HAP-1 (cell line): ENCODE data around the gene TIMP1.

Experiments
- DNase-seq, 2 experiments: peaks; one replicate each; pipeline ENCODE4 v3.0.0-alpha.2; 2016 to 2020; ENCODE audit warnings: low spot score in 2 of 2
- H3K27me3 ChIP-seq: fragments of 250-450 bp; sonication (Bioruptor Pico); 2 replicates; pipeline ENCODE4 v1.5.1; 2020; ENCODE audit warnings: low read depth, mild to moderate bottlenecking, moderate library complexity
- H3K36me3 ChIP-seq: fragments of 250-450 bp; sonication (Bioruptor Pico); replicated peaks from 2 replicates; pipeline ENCODE4 v1.5.1; 2020; ENCODE audit warnings: mild to moderate bottlenecking
- H3K4me1 ChIP-seq: fragments of 250-450 bp; sonication (Bioruptor Pico); 2 replicates; pipeline ENCODE4 v1.5.1; 2020; ENCODE audit warnings: mild to moderate bottlenecking
- H3K4me3 ChIP-seq: fragments of 250-450 bp; sonication (Bioruptor Pico); 2 replicates; pipeline ENCODE4 v1.5.1; 2020; ENCODE audit warnings: mild to moderate bottlenecking, moderate library complexity
- H3K9me3 ChIP-seq: fragments of 250-450 bp; sonication (Bioruptor Pico); 2 replicates; pipeline ENCODE4 v1.5.1; 2020; ENCODE audit warnings: mild to moderate bottlenecking, moderate library complexity
- in situ Hi-C: fragments of 300-500 bp; cut with MboI; formaldehyde crosslinking; loops from 3 replicates; pipeline ENCODE4 v1.14.3; 2020; ENCODE audit warnings: low sequenced_read_pairs, inconsistent platforms, mixed read lengths

The TIMP1 gene

DNA sequence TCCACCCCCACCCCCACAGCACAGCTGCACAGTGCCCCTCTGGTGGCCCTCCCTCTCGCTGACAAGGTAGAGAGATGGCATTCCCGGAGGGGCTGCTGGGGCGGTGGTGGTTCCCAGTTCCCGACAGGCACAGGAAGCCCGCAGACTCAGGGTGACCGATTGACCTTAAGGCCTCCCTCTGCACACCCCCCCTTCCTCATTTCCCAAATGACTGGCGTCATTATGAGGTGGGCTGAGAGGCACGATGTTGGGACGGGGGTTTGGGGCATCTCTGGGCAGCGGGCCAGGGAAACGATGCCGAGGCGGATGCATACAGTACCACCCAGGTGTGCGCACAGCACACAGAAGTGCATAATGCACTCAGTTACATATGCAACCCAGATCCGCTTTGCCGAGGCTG is 3.5 kb upstream of the TIMP1 start:
- no peak overlapping the region for H3K4me3 ChIP-seq
- H3K36me3 ChIP-seq: no peaks in the 10 kb centered on the region
- H3K9me3 ChIP-seq: no peaks in the 10 kb centered on the region
- DNase-seq: no peak
- peaks cover 3% of the 10 kb centered on the region; the same call in 1 of the 2 replicates for H3K4me1 ChIP-seq
- H3K27me3 ChIP-seq: no peaks in the 10 kb centered on the region
- in situ Hi-C loops: no loop called here

DNA sequence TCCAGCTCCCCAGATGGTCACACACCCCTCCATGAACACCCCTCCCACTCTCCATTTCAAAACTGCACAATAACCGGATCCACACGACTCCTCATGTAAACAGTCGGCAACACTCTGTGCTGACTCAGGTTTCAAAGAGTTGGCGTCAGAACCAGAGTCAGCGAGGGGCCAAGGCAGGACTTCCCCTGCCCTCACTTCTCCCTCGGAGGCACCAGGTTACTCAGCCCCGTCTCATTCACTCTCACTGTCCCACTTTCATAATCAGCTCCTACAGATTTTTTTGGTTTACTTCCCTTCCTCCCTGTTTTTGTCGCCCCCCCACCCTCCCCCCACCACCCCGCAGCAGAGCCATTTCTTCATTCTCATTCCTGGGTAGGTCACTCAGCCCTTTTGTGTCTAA is 2.7 kb upstream of the TIMP1 start:
- H3K4me1 ChIP-seq: peaks cover 3% of the 10 kb centered on the region; the same call in 1 of the 2 replicates
- in situ Hi-C loops: no loop called here
- DNase-seq: no peak
- H3K4me3 ChIP-seq: no peak overlapping the region
- H3K9me3 ChIP-seq: no peaks in the 10 kb centered on the region
- peaks cover 1% of the 10 kb centered on the region for H3K36me3 ChIP-seq
- no peaks in the 10 kb centered on the region for H3K27me3 ChIP-seq

DNA sequence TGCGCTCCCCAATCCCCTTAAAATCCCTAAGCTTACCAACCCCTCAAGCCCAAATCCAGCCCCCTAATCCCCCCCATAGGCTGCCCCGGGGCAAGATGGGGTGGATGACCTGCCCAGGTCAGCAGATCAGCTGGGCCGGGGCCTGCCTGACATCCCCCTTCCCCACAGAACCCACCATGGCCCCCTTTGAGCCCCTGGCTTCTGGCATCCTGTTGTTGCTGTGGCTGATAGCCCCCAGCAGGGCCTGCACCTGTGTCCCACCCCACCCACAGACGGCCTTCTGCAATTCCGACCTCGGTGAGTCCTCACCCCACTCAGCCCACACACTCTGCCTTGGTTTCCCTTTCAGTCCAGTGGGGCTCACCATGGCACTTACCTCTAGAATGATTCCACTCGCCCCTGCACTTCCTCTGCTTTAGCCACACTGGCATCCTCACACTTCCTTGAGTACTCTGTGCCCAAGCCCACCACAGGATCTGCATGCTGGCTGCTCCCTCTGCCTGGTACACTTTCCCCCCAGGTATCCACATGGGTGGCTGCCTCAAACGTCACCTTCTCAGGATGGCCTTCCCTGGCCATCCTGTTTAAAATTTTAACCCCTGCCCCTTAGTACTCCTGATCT is 1.1 kb downstream of the TIMP1 start:
- Histone ChIP-seq H3K36me3 (peaks cover 16% of the 10 kb centered on the region), H3K4me3 (no peak overlapping the region), H3K27me3 (no peaks in the 10 kb centered on the region), H3K4me1 (peaks cover 3% of the 10 kb centered on the region; the same call in 1 of the 2 replicates), H3K9me3 (no peaks in the 10 kb centered on the region)
- in situ Hi-C loops: no loop called here
- DNase-seq: no peak

DNA sequence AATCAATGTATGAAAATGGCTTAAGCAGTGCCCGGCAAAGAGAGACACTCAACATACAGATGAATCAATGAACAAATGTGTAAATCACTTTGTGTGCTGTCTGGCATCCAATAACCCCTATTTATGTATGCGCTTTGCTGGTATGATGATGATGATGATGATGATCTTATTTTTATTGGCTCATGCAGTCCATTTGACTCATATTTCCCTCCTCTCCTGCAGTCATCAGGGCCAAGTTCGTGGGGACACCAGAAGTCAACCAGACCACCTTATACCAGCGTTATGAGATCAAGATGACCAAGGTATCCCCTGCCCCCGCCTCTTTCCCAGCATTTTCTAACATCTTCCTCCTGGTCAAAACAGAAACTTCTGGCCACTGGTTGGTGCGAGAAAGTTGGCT is 2.5 kb downstream of the TIMP1 start:
- in situ Hi-C loops: no loop called here
- no peak overlapping the region for H3K4me3 ChIP-seq

DNA sequence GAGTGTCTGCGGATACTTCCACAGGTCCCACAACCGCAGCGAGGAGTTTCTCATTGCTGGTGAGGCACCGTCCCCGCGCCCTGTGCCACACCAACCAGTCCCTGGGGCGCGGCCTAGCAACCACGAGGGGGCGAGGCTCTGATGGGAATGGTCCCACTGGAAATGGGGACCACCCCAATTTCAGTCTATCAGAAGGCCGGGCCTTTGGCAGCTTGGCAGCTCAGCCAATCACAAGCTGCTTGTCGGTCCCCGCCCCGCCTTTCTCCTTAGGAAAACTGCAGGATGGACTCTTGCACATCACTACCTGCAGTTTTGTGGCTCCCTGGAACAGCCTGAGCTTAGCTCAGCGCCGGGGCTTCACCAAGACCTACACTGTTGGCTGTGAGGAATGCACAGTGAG is 3.0 kb downstream of the TIMP1 start:
- Histone ChIP-seq H3K4me1 (peaks cover 3% of the 10 kb centered on the region; the same call in 1 of the 2 replicates), H3K36me3 (peaks cover 16% of the 10 kb centered on the region), H3K4me3 (no peak overlapping the region), H3K27me3 (no peaks in the 10 kb centered on the region), H3K9me3 (no peaks in the 10 kb centered on the region)
- in situ Hi-C loops: no loop called here
- DNase-seq: no peak

More for the DNA sequence above, 2.5 kb downstream of the TIMP1 start:
- Histone ChIP-seq H3K27me3 (no peaks in the 10 kb centered on the region), H3K4me1 (peaks cover 3% of the 10 kb centered on the region; the same call in 1 of the 2 replicates), H3K9me3 (no peaks in the 10 kb centered on the region), H3K36me3 (peaks cover 16% of the 10 kb centered on the region)
- DNase-seq: no peak

DNA sequence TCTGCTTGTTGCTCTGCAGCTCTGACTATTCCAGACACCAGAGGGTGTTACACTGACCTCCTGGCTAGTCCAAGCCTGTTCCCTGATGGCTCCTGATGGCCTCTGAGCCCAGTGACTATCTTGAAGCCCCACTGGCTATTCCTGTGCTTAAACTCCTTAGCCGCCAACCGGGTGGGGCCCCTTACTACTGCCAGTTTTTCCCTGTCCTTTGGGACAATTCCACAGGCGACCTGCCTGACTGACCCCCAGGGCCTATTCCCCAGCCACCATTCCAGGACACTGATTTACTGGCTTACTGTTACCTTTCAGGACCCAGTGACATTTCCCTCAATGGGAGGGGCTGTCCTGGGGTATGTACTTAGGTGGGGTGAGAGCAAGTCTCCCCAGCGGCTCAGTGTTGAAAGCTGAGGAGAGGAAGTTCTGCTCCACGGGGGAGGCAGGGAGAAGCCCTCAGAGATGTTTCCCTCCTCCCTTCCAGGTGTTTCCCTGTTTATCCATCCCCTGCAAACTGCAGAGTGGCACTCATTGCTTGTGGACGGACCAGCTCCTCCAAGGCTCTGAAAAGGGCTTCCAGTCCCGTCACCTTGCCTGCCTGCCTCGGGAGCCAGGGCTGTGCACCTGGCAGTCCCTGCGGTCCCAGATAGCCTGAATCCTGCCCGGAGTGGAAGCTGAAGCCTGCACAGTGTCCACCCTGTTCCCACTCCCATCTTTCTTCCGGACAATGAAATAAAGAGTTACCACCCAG is 4.0 kb downstream of the TIMP1 start:
- Histone ChIP-seq H3K9me3 (no peaks in the 10 kb centered on the region), H3K4me3 (no peak overlapping the region), H3K4me1 (peaks cover 3% of the 10 kb centered on the region; the same call in 1 of the 2 replicates), H3K27me3 (no peaks in the 10 kb centered on the region), H3K36me3 (peaks cover 16% of the 10 kb centered on the region)
- in situ Hi-C loops: no loop called here
- DNase-seq: no peak

DNA sequence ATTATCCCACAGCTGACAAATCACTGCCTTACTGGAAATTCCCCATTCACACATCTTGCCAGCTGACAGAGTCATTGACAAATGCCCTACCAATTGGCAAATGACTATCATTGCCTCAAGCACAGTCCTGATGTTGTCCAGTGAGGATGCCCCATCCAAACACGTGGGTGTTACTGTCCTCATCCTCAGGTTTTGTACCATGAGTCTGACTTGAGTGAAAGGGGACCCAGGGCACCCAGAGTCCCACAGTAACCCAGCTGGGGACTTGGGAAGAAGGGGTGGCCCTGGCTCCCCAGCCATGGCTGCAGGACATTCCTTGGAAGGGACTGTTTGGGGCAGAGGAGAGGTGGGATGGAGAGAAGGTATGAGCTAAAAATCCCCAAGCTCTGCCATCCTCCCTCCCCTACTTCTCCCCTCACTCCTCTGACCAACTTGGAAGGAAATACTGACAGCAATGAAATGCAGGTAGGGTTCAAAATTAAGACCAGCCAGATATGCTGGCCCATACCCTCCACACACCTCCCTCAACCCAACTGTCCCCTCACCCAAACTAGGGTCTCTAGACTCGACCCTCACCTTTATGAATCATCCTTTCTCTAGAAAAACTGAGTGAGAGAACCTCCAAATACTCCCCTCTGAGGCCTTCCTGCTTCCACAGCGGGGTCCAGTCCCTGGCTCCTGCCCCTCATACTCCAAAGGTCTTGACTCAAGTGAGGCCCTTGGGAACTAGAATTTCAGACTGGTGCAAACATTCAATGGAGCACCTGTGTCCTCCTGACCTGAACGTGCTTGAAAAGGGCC is 5.1 kb downstream of the TIMP1 start:
- no peaks in the 10 kb centered on the region for H3K4me1 ChIP-seq
- H3K36me3 ChIP-seq: peaks cover 16% of the 10 kb centered on the region
- no peak overlapping the region for H3K4me3 ChIP-seq
- no peak for DNase-seq
- no peaks in the 10 kb centered on the region for H3K9me3 ChIP-seq
- no peaks in the 10 kb centered on the region for H3K27me3 ChIP-seq
- in situ Hi-C loops: no loop called here

DNA sequence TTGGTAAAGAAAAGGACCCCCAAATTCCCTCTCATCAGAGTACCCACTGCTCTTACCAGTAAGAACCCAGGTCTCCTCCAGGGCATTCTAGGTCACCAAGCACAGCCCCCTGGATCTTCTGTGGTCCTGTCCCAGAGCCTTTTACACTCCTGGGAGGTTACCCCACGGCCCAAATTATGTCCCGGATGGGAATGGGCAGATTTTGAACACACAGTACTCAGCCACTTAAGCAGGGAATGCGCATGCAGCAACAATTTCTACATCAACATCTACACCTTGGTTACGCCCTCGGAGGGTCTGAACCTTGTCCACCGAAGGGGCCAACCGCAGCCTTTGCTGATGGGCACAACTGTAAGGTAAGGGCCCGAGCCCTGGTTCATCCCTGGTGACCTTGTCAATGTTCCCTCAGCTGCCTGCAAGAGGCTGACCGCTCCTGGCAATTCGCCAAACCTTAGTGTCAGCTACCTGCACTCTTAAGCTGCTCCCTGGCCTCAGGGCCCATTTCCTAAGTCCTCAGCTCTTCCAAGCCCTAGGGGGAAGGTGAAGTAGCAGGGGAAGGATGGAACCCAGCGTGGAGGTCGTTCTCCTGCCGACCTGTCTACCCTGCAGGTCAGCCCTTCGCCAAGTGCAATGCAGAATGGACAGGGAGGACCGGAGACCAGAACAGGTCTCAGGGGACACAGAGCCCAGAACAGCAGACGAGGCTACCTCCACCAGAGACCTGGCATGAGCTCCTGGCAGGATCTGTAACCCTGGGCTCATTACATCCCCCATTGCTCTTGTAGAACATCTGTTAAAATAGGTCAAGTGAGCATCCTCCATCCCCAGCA is 5.9 kb downstream of the TIMP1 start:
- Histone ChIP-seq H3K4me1 (no peaks in the 10 kb centered on the region), H3K36me3 (peaks cover 16% of the 10 kb centered on the region), H3K4me3 (no peak overlapping the region), H3K9me3 (no peaks in the 10 kb centered on the region), H3K27me3 (no peaks in the 10 kb centered on the region)
- in situ Hi-C loops: no loop called here
- no peak for DNase-seq

DNA sequence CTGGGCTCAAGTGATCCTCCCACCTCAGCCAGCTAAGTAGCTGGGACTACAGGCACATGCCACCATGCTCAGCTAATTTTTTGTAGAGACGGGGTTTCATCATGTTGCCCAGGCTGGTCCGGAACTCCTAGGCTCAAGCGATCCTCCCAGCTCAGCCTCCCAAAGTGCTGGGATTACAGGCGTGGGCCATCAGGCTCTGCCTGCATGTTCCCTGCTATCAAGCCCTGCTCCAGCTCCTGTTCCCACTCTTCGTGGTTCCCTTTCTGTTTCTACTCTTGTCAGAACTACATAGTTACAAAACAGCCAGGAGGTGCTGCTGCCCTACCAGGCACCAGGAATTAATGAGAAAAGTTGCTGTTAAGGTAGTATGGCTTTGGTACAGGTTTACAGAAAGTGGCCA is 8.7 kb downstream of the TIMP1 start:
- Histone ChIP-seq H3K4me1 (no peaks in the 10 kb centered on the region), H3K9me3 (no peaks in the 10 kb centered on the region), H3K27me3 (0 out of 2 replicates have a peak, but pooled peaks cover 2% of the 10 kb centered on the region), H3K36me3 (peaks cover 4% of the 10 kb centered on the region), H3K4me3 (no peak overlapping the region)
- in situ Hi-C loops: no loop called here
- no peak for DNase-seq

DNA sequence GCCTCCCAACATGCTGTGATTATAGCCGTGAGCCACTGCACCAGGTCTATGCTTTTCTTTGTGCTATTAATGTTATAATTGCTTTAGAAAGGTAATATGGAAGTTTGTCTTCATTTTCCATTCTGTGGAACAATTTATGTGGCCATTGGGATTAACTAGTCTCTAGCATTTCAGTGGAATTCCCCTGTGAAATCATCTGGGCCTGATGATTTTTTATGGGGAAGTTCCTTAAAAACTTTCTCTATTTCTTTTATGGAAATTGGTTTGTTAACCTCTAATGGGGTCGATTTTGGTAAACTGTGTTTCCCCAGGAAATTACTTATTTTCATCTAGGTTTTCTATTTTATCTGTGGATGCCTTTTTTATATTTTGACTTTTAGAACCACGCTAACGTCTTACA is 11.3 kb downstream of the TIMP1 start:
- no peaks in the 10 kb centered on the region for H3K36me3 ChIP-seq
- H3K27me3 ChIP-seq: 0 out of 2 replicates have a peak, but pooled peaks cover 8% of the 10 kb centered on the region
- H3K4me3 ChIP-seq: no peak overlapping the region
- DNase-seq: no peak
- H3K9me3 ChIP-seq: 0 out of 2 replicates have a peak, but pooled peaks cover 2% of the 10 kb centered on the region
- H3K4me1 ChIP-seq: no peaks in the 10 kb centered on the region
- in situ Hi-C loops: no loop called here

DNA sequence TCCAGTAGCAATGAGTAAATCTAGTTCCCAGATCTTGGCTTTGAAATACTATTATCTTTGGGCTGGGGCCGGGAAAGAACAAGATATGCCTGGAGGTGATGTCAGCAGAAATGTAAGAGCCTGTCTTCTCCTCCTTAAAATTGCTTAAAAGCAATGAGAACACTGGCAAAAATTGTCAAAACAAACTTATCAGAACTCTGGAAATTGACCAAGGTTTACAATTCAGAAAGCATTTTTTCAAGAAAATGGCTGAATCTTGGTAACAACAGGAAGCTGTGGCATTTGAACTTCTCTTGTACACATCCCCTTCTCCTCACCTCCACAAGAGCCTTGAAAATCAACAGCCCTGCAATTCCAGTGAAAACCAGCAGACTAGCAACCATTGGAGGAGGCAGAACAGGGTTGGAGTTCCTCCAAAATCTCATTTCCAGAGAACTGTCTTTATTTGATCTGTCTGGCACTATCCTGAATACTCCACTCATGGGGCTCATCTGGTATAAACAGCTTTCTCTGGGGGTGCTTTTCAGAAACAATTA is 13.5 kb downstream of the TIMP1 start:
- in situ Hi-C loops: no loop called here
- Histone ChIP-seq H3K36me3 (no peaks in the 10 kb centered on the region), H3K9me3 (0 out of 2 replicates have a peak, but pooled peaks cover 2% of the 10 kb centered on the region), H3K4me1 (no peaks in the 10 kb centered on the region), H3K27me3 (0 out of 2 replicates have a peak, but pooled peaks cover 8% of the 10 kb centered on the region), H3K4me3 (no peak overlapping the region)
- no peak for DNase-seq

DNA sequence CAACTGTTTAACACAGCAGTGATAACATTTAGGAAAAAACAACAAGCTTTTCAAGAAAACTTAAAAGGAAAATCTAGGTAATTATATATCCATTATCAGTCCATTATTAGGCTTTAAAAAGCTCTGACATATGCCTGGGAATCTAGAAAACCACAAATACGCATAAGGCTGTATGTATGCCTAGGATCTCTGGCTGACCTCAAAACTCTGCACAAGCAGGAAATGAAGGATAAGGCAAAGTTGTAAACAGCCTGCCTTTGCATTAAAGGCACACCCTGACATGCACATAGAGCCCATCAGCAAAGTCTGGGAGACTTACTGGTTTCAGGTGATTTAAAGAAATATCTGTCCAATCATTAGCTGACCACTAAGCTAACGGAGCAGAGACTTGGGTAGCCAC is 14.0 kb downstream of the TIMP1 start:
- H3K4me3 ChIP-seq: no peak overlapping the region
- H3K27me3 ChIP-seq: 0 out of 2 replicates have a peak, but pooled peaks cover 8% of the 10 kb centered on the region
- in situ Hi-C loops: no loop called here
- DNase-seq: no peak
- H3K36me3 ChIP-seq: no peaks in the 10 kb centered on the region
- 0 out of 2 replicates have a peak, but pooled peaks cover 2% of the 10 kb centered on the region for H3K9me3 ChIP-seq
- no peaks in the 10 kb centered on the region for H3K4me1 ChIP-seq

DNA sequence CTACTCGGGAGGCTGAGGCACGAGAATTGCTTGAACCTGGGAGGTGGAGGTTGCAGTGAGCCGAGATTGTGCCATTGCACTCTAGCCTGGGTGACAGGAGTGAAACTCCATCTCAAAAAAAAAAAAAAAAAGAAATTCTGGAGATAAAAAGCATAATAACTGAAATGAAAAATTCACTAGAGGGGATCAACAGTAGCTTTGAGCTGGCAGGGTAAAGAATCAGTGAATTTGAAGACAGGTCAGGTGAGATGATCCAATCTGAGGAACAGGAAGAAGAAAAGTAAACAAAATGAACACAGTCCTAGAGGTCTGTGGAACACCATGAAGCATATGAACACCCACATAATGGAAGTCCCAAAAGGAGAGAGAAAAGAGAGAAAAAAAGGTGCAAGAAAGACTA is 15.0 kb downstream of the TIMP1 start:
- H3K36me3 ChIP-seq: no peaks in the 10 kb centered on the region
- H3K4me1 ChIP-seq: no peaks in the 10 kb centered on the region
- no peak for DNase-seq
- in situ Hi-C loops: no loop called here
- H3K27me3 ChIP-seq: 0 out of 2 replicates have a peak, but pooled peaks cover 8% of the 10 kb centered on the region
- 0 out of 2 replicates have a peak, but pooled peaks cover 2% of the 10 kb centered on the region for H3K9me3 ChIP-seq
- H3K4me3 ChIP-seq: no peak overlapping the region
